ENCODE results near the gene COL6A2.

- TF ChIP-seq CTCF (IDR thresholded peaks at IDR 0.05) (no peak), POLR2A (IDR thresholded peaks at IDR 0.05) (no peak)
Observed at GRCh38 chr21:46154955-46155513, 57.1 kb downstream of the COL6A2 start.

Data from right lobe of liver (tissue), 4 donors.